ENCODE results near the gene SLIT3.
"Not testable (repeated sequence)": the region's sequence is repeated elsewhere in the genome, so short reads cannot be mapped to it uniquely, and the experiment has no call there.

SLIT3 gene

GRCh38 chr5:168638846-168639245 is 662.1 kb downstream of the SLIT3 start:
- not testable (repeated sequence) for DNase-seq (ENCODE audit: low spot score)

- no peak for DNase-seq (ENCODE audit: low spot score)
These were observed 663.1 kb downstream of the SLIT3 start for GRCh38 chr5:168637793-168638192.

DNA sequence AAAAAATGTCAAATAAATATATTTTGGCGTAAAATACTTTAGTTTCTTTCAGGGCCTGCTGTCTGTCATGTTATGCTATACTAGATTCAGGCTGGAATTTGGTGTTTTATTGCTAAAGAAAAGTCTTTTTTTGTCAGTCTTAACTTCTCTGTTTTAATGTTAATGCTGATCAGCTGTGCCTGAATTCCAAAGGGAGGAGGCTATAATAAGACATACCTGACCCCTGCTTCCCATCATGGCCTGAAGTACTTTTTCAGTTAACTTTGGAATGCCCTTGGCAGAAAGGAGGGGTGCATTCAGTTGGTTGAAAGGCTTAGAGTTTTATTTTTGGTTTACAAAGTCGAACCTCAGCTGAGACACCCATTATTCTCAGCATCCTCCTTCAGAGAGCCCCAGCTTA is 663.7 kb downstream of the SLIT3 start:
- no peak for DNase-seq (ENCODE audit: low spot score)

DNA sequence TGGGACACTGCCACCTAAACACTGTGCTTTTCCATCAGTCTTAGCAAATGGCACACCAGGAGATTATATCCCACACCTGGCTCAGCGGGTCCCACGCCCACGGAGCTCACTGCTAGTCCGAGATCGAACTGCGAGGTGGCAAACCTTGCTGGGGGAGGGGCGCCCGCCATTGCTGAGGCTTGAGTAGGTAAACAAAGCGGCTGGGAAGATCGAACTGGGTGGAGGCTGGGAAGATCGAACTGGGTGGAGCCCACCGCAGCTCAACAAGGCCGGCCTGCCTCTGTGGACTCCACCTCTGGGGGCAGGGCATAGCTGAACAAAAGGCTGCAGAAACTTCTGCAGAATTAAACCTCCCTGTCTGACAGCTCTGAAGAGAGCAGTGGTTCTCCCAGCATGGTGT is 670.0 kb downstream of the SLIT3 start:
- DNase-seq (ENCODE audit: low spot score) = not testable (repeated sequence)

- DNase-seq (ENCODE audit: low spot score) = no peak
These were observed 676.0 kb downstream of the SLIT3 start for GRCh38 chr5:168624850-168625364.

GRCh38 chr5:168620807-168621206 is 680.1 kb downstream of the SLIT3 start:
- no peak for DNase-seq (ENCODE audit: low spot score)

- no peak for DNase-seq (ENCODE audit: low spot score)
These were observed 686.3 kb downstream of the SLIT3 start for GRCh38 chr5:168614661-168615060.

DNA sequence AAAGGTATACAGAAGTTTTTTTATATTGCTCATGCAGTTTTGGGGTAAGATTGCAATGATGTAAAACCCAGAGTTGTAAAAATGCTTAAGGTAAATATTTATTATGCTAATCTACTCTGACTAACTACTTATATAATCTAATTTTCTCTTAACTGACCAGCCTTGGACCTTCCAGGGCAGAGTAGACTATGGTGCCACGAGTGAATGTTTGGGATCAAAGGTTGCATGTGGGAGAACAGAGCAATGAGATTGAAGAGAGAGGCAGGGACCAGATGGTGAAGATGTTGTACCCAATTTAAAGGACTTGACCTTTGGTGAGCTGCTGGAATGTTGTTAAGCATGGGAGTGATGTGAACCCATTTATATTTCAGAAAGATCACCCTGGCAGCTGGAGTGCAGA is 686.9 kb downstream of the SLIT3 start:
- DNase-seq (ENCODE audit: low spot score) = no peak

DNA sequence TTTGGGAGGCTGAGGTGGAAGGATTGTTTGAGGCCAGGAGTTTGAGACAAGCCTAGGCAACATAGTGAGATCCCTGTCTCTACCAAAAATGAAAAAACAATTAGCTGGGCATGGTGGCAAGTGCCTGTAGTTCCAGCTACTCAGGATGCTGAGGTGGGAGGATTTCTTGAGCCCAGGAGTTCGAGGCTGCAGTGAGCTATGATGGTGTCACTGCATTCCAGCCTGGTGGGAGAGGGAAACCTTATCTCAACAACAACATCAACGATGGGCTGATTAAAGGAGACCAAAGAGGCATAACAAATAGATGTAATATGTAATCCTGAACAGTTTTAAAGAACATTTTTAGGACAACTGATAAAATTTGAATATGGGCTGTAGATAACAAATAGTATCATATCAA is 687.5 kb downstream of the SLIT3 start:
- DNase-seq (ENCODE audit: low spot score) = no peak

- DNase-seq (ENCODE audit: low spot score) = no peak
These were observed 687.9 kb downstream of the SLIT3 start for GRCh38 chr5:168612996-168613395.

DNA sequence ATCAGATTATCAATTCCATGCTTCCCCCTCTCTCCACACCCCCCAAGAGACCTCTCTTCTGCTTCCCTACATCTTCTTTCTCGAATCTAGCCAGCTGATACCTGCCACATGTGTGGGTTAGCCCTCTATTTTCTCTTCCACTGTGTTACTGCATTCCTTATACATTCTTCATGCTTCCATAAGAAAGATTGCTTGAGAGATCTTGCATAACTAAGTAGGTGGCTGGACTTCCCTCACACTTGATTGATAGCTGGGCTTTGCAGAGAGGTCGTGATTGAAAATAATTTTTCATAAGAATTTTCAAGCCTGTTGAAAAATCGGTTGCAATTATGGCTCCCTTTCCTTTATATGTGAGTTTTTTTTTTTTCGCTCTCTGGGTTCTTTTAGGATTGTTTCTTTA is 688.8 kb downstream of the SLIT3 start:
- no peak for DNase-seq (ENCODE audit: low spot score)
